ENCODE measurements around the gene COLEC11.

DNA sequence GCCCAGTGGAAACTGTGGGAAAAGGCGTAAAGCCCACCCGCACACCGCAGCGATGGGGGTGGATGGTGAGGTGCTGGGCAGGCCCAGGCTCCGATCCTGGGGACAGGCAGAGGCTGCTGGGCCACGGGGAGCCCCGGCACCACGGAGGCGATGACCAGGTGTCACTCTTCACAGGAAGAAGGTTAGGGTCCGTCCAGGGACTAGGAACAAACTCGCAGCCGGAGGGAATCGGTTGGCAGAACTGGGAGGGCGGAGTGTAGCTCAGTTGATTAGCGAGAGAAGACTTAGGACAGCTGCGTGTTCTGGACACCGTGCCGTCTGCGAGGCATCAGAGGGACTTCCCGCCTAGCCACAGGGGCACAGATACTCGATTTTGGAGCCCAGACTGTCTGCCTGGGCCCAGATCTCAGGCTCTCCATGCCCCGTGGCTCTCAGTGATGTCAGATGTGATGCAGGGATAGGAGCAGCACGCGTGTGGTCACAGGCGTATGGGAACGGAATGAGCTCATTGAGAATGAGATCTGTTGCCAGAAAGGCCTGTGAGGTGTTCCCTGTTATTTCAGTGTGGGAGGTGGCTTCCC is 47.0 kb downstream of the COLEC11 start:
- TF ChIP-seq, protein P1, sequence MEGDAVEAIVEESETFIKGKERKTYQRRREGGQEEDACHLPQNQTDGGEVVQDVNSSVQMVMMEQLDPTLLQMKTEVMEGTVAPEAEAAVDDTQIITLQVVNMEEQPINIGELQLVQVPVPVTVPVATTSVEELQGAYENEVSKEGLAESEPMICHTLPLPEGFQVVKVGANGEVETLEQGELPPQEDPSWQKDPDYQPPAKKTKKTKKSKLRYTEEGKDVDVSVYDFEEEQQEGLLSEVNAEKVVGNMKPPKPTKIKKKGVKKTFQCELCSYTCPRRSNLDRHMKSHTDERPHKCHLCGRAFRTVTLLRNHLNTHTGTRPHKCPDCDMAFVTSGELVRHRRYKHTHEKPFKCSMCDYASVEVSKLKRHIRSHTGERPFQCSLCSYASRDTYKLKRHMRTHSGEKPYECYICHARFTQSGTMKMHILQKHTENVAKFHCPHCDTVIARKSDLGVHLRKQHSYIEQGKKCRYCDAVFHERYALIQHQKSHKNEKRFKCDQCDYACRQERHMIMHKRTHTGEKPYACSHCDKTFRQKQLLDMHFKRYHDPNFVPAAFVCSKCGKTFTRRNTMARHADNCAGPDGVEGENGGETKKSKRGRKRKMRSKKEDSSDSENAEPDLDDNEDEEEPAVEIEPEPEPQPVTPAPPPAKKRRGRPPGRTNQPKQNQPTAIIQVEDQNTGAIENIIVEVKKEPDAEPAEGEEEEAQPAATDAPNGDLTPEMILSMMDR (IDR thresholded peaks at IDR 0.05), result no peak
- no peak for TF ChIP-seq EZH2 (IDR thresholded peaks at IDR 0.05; ENCODE audit: borderline replicate concordance, insufficient read depth, low read depth, low read length, poor library complexity, severe bottlenecking)

Data from B cell (primary cell).